ENCODE data around the gene SLC30A9.

- no peak for TF ChIP-seq EZH2 (IDR thresholded peaks at IDR 0.05; ENCODE audit: low read length, unreplicated experiment)
- TF ChIP-seq, protein P1, sequence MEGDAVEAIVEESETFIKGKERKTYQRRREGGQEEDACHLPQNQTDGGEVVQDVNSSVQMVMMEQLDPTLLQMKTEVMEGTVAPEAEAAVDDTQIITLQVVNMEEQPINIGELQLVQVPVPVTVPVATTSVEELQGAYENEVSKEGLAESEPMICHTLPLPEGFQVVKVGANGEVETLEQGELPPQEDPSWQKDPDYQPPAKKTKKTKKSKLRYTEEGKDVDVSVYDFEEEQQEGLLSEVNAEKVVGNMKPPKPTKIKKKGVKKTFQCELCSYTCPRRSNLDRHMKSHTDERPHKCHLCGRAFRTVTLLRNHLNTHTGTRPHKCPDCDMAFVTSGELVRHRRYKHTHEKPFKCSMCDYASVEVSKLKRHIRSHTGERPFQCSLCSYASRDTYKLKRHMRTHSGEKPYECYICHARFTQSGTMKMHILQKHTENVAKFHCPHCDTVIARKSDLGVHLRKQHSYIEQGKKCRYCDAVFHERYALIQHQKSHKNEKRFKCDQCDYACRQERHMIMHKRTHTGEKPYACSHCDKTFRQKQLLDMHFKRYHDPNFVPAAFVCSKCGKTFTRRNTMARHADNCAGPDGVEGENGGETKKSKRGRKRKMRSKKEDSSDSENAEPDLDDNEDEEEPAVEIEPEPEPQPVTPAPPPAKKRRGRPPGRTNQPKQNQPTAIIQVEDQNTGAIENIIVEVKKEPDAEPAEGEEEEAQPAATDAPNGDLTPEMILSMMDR (conservative IDR thresholded peaks at IDR 0.05; ENCODE audit: low read depth, low read length) = no peak
- no peak for TF ChIP-seq EZH2phosphoT487 (IDR thresholded peaks at IDR 0.05; ENCODE audit: borderline replicate concordance, low read length)
Measured at GRCh38 chr4:42074294-42074693, 84.0 kb downstream of the SLC30A9 start.

Measured in PC-3 (cell line).